Myocyte (in vitro differentiated cells): ENCODE measurements around the gene DCAF8. TPM values are rescaled to one million over a fixed set of nuclear protein-coding genes. Genes with fewer than 3 reads are reported as not detected.

Experiments used
- DNase-seq: peaks from one replicate; pipeline ENCODE4 v3.0.0-alpha.2; 2012; ENCODE audit warnings: low read depth
- total RNA-seq: library from RNA; depleted of rRNA; stranded (reverse); fragments of >200 nt; gene quantifications from 2 replicates; pipeline ENCODE4 v1.2.3, GENCODE V29; 2014

The DCAF8 gene
- total RNA-seq, 1 donor from 2014 or later: 96.9 TPM

- no peak for DNase-seq
Observed at GRCh38 chr1:160171980-160172379, 90.4 kb downstream of the DCAF8 start.

- no peak for DNase-seq
Observed at GRCh38 chr1:160171354-160171753, 91.0 kb downstream of the DCAF8 start.

DNA sequence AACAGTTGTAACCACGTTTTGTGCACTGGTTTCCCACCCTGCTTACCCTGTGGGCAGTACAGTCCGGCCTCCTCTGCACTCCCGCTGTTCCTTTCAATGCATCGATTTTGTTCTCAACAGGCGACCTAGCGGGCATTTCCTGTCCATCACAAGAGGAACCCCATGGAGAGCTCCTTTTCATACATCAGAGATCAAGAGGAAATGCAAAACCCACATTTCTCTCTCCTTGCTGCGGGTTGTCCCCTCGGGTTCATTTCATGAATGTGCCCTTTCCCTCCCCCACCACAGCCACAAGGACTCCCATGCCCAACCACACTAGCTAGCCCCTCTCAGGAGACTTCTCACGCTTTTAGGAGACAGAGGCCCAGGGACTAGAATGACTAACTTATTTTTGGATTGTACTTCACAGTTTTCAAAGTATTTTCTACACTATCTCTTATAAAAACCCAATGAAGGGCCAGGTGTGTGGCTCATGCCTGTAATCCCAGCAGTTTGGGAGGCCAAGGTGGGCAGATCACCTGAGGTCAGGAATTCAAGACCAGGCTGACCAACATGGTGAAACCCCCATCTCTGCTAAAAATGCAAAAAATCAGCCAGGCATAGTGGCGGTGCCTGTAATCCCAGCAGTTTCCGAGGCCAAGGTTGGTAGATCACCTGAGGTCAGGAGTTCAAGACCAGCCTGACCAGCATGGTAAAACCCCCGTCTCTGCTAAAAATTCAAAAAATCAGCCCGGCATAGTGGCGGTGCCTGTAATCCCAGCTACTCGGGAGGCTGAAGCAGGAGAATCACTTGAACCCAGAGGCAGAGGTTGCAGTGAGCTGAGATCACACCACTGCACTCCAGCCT lies 92.6 kb downstream of the DCAF8 start:
- no peak for DNase-seq

- DNase-seq: no peak
Observed at GRCh38 chr1:160168609-160169369, 93.6 kb downstream of the DCAF8 start.

DNA sequence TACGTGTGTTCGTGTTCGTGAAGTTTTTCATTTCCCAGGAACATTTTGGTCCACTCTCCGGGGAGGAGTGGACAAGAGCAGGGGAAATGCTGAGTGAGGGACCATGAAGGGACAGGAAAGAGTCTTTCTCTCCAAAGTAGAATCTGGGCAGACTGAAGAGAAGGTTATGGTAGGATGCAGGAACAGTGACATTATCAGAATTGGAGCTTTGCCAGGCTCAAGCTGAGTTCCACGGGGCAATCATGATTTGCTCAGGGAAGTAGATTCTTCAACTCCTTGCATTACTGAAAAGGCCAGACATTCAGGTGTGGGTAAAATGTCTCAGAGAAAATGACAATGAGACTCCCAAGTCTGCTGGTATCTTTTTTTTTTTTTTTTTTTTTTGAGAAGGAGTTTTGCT lies 94.3 kb downstream of the DCAF8 start:
- no peak for DNase-seq

DNA sequence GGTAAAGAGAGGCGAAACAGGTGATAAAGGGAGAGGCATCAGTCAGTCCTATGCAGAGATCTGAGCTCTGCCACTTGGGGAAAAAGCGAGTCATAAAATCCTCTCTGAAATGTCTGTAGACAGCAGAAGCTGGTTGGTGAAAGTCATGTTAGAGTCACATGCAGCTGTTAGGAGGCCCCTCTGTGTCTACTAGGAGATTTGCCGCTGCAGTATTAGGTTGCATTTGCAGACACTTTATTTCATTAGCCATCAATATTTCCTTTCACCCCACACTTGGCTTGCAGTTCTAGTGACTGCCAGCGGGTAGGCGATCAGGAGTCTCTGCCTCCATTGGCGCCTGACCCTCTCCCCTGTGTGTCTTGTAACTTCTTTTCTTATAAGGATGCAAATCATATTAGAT lies 94.8 kb downstream of the DCAF8 start:
- DNase-seq: peak; percentile 71

- DNase-seq: no peak
Observed at GRCh38 chr1:160167056-160167455, 95.3 kb downstream of the DCAF8 start.

- no peak for DNase-seq
Observed at GRCh38 chr1:160166166-160166868, 96.0 kb downstream of the DCAF8 start.

Other genes with a start within 250 kb of the DCAF8 start
- gene PIGM, start 230.6 kb downstream of the DCAF8 start, total RNA-seq: 3.3 and 3.7 TPM in 2 replicates
- not detected in 2 replicates for gene KCNJ10, start 192.4 kb downstream of the DCAF8 start, total RNA-seq
- gene KCNJ9, start 181.0 kb downstream of the DCAF8 start, total RNA-seq: not detected in 2 replicates
- 27.9 and 33.5 TPM in 2 replicates for gene IGSF8, start 163.9 kb downstream of the DCAF8 start, total RNA-seq
- gene ATP1A2, start 146.8 kb downstream of the DCAF8 start, total RNA-seq: 28.2 and 60.4 TPM in 2 replicates
- gene ATP1A4, start 110.9 kb downstream of the DCAF8 start, total RNA-seq: 0.10 and 0.19 TPM in 2 replicates
- 9.4 and 12.2 TPM in 2 replicates for gene CASQ1, start 72.0 kb downstream of the DCAF8 start, total RNA-seq
- 221 and 228 TPM in 2 replicates for gene PEA15, start 57.2 kb downstream of the DCAF8 start, total RNA-seq
- 67.5 and 85.1 TPM in 2 replicates for gene PEX19, start 22.6 kb upstream of the DCAF8 start, total RNA-seq
- gene COPA, start 80.7 kb upstream of the DCAF8 start, total RNA-seq: 119 and 138 TPM in 2 replicates
- gene NCSTN, start 80.8 kb upstream of the DCAF8 start, total RNA-seq: 80.3 and 90.1 TPM in 2 replicates
- 0.21 and 0.51 TPM in 2 replicates for gene NHLH1, start 104.5 kb upstream of the DCAF8 start, total RNA-seq
- 0.05 and 0.21 TPM in 2 replicates for gene VANGL2, start 138.0 kb upstream of the DCAF8 start, total RNA-seq